ENCODE measurements around the gene ENDOV.

The ENDOV gene

GRCh38 chr17:80414803-80415625, at the start of gene ENDOV:
TSS of gene ENDOV (plus strand) at chr17:80415167. CDS start at chr17:80415195, 28 bp downstream.
- peak; percentile 61 for FAIRE-seq
- peak; percentile 100 for DNase-seq (ENCODE audit: low spot score)

GRCh38 chr17:80365983-80366382, 49.0 kb upstream of the ENDOV start:
- FAIRE-seq: no peak
- no peak for DNase-seq (ENCODE audit: low spot score)

- no peak for DNase-seq (ENCODE audit: low spot score)
- no peak for FAIRE-seq
Observed at GRCh38 chr17:80367503-80367902, 47.5 kb upstream of the ENDOV start.

GRCh38 chr17:80371196-80371595, 43.8 kb upstream of the ENDOV start:
- no peak for FAIRE-seq

GRCh38 chr17:80372456-80372855, 42.5 kb upstream of the ENDOV start:
- DNase-seq (ENCODE audit: low spot score) (no peak), FAIRE-seq (no peak)

More at GRCh38 chr17:80371196-80371595, 43.8 kb upstream of the ENDOV start:
- no peak for DNase-seq (ENCODE audit: low spot score)

GRCh38 chr17:80372922-80373570, 41.9 kb upstream of the ENDOV start:
- FAIRE-seq (no peak), DNase-seq (ENCODE audit: low spot score) (no peak)

GRCh38 chr17:80374039-80374731, 40.8 kb upstream of the ENDOV start:
- FAIRE-seq: peak; percentile 13
- DNase-seq (ENCODE audit: low spot score): no peak

- DNase-seq (ENCODE audit: low spot score) (no peak), FAIRE-seq (peak; percentile 67)
Observed at GRCh38 chr17:80374732-80375585, 40.0 kb upstream of the ENDOV start.

GRCh38 chr17:80376531-80376930, 38.4 kb upstream of the ENDOV start:
- DNase-seq (ENCODE audit: low spot score): no peak
- FAIRE-seq: no peak

- DNase-seq (ENCODE audit: low spot score): no peak
- no peak for FAIRE-seq
Observed at GRCh38 chr17:80377798-80378197, 37.2 kb upstream of the ENDOV start.

- FAIRE-seq (no peak), DNase-seq (ENCODE audit: low spot score) (no peak)
Observed at GRCh38 chr17:80379348-80379747, 35.6 kb upstream of the ENDOV start.

GRCh38 chr17:80380068-80380467, 34.9 kb upstream of the ENDOV start:
- DNase-seq (ENCODE audit: low spot score) (no peak), FAIRE-seq (no peak)

GRCh38 chr17:80380555-80381002, 34.4 kb upstream of the ENDOV start:
- DNase-seq (ENCODE audit: low spot score): no peak
- no peak for FAIRE-seq

GRCh38 chr17:80381416-80381923, 33.5 kb upstream of the ENDOV start:
- FAIRE-seq: no peak

GRCh38 chr17:80382446-80382845, 32.5 kb upstream of the ENDOV start:
- no peak for DNase-seq (ENCODE audit: low spot score)
- no peak for FAIRE-seq

More at GRCh38 chr17:80381416-80381923, 33.5 kb upstream of the ENDOV start:
- DNase-seq (ENCODE audit: low spot score): no peak

- DNase-seq (ENCODE audit: low spot score): no peak
- FAIRE-seq: no peak
Observed at GRCh38 chr17:80382956-80383355, 32.0 kb upstream of the ENDOV start.

GRCh38 chr17:80384078-80384960, 30.6 kb upstream of the ENDOV start:
- DNase-seq (ENCODE audit: low spot score) (no peak), FAIRE-seq (peak; percentile 27)

GRCh38 chr17:80385046-80385445, 29.9 kb upstream of the ENDOV start:
- no peak for DNase-seq (ENCODE audit: low spot score)
- FAIRE-seq: no peak

- FAIRE-seq (no peak), DNase-seq (ENCODE audit: low spot score) (no peak)
Observed at GRCh38 chr17:80386341-80386740, 28.6 kb upstream of the ENDOV start.

- DNase-seq (ENCODE audit: low spot score) (no peak), FAIRE-seq (no peak)
Observed at GRCh38 chr17:80387071-80387470, 27.9 kb upstream of the ENDOV start.

Measured in urothelium cell line (cell line).